HCEC 1CT (cell line): ENCODE data around the gene GHRL.

Experiments
- DNase-seq: peaks from one replicate; pipeline ENCODE4 v3.0.0-alpha.2; 2017

Gene GHRL

GRCh38 chr3:10294030-10294586 lies 1.4 kb upstream of the GHRL start:
- no peak for DNase-seq

DNA sequence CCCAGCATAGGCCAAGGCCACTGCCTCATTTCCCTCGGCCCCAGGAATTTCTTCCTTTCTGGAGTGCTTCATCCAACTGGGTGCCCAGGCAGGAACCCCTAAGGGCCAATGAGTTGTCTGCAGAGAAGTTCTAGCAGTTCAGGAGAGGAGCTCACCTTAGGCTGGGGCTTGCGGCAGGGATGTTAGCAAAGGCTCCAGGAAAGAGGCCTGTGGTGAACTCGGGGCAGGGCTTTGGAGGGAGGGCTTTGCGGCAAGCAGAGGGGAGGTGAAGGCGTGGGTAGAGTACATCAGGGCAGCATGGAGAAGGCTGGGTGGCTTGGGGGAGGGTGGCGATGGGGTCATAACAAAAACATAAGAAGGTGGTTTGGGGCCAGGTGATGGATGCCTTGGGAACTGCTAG lies 1.1 kb downstream of the GHRL start:
- DNase-seq: no peak

- no peak for DNase-seq
These were observed 2.1 kb downstream of the GHRL start for GRCh38 chr3:10290481-10291176.

DNA sequence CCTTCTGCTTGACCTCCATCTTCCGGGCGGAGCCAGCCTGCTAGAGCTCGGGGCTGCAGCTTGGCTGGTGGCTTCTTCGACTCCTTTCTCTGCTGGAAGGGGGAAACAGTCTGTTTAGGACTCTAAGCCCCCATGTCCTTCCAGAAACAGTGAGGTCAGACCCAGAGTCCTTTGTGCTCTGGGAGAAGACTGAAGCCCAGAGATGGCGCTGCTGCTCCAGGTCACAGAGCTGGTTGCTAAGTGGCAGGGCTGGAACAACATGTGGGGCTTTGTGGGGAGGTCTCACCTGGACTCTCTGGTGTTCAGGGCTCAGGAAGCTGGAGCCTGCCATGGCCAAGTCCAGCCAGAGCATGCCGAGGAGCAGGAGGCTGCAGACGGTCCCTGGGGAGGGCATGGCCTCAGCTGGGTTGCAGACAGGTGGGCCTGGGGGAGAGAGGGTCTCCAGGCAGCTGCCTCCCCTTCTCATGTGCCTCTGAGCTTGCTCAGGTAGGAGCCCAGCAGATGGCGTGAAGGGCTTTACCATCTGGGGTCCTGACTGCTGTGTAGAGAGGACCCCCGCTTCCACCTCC lies 2.9 kb downstream of the GHRL start:
- DNase-seq: no peak

DNA sequence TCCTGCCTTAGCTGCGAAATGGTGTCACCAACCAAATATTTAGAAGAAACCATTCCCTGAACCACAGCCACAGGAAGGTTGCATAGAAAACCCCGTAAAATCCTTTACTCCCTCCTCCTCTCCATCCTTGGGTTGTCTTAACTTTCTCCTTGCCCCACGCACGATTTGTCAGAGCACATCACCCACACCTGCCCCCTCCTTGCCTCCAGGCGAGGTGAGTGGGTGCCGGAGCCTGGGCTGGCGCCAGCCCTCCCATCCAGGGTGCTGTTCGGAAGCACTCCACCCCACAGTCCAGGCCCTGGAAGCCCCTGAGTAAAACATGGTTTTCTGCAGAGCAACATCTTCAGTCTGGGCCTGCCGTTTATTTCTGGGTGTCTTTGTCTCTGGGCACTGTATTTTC lies 3.7 kb downstream of the GHRL start:
- DNase-seq: no peak

GRCh38 chr3:10288575-10288960 lies 4.2 kb downstream of the GHRL start:
- DNase-seq: no peak

DNA sequence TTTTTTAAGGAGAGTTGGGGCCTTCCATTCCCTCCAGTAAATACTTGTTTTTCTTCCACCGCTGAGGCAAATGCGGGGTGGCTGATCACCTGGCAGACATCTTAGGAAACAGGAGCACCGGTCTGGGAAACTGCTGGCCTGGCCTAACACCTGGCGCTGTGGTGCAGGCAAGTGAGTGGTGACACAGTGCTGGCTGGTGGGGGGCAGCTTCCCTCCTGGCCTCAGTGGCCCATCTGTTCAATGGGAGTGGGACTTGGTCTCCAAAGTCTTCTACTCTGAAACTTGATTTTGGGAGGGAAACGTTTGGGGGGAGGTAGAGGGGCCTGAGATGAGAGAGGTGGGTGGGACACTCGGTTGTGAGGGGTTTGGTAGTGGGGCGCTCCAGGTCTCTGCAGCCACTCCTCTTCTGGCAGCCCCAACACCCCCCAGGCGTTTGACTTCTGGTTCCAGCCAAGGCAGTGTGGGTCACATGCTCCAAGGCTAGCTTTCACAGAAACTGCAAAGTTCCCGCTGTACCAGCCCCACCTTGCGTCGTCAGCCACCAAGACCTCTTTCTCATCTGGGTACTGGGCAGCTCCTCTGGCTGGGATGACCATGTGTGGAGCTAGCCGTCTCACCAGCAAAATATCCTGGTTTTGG lies 4.7 kb downstream of the GHRL start:
- DNase-seq: no peak

- DNase-seq: peak; percentile 53
These were observed 6.0 kb downstream of the GHRL start for GRCh38 chr3:10286596-10287295.

DNA sequence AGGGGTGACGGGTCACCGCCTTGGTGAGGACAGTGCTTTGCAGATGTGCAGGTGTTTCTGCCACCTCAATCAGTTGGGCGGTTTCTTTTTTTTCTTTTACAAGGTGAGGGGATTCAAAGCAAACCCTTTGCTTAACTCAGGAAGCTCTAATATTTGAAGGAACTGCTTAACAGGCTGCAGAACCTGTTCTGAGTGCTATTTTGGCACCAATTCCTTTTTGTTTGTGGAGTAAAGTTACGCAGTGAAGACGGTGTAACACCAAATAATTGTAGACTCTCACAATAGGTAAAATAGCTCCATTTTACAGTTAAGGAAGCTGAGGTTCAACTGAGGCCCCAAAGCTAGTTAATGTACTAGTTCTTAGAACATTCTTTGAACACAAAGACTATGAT lies 6.6 kb downstream of the GHRL start:
- DNase-seq: no peak

GRCh38 chr3:10285272-10286132 lies 7.2 kb downstream of the GHRL start:
- no peak for DNase-seq

GRCh38 chr3:10284496-10284895 lies 8.3 kb downstream of the GHRL start:
- no peak for DNase-seq

GRCh38 chr3:10283638-10284037 lies 9.1 kb downstream of the GHRL start:
- DNase-seq: no peak

GRCh38 chr3:10281951-10282350 lies 10.8 kb downstream of the GHRL start:
- no peak for DNase-seq

GRCh38 chr3:10280571-10280970 lies 12.2 kb downstream of the GHRL start:
- no peak for DNase-seq

GRCh38 chr3:10280177-10280529 lies 12.6 kb downstream of the GHRL start:
- no peak for DNase-seq

GRCh38 chr3:10279384-10280176 lies 13.2 kb downstream of the GHRL start:
- DNase-seq: no peak

DNA sequence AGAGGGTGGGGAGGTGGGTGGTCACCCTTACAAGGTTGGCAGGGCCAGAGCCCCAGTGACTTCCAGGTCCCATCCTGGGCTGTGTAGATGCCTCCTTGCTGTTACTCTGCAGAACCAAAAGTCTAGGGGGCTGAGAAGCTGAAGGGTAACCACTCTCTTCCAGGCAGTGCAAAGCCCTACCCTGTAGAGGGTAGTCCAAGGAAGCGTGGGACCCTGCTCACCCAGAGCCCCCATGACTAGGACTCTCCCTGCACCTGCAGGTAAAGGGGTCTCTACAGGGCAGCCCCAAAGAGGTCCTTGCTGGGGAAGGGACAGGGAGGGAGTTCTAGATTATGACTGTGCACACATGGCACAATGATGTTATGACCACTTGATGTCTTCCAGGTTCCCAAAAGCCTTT lies 14.2 kb downstream of the GHRL start:
- no peak for DNase-seq

DNA sequence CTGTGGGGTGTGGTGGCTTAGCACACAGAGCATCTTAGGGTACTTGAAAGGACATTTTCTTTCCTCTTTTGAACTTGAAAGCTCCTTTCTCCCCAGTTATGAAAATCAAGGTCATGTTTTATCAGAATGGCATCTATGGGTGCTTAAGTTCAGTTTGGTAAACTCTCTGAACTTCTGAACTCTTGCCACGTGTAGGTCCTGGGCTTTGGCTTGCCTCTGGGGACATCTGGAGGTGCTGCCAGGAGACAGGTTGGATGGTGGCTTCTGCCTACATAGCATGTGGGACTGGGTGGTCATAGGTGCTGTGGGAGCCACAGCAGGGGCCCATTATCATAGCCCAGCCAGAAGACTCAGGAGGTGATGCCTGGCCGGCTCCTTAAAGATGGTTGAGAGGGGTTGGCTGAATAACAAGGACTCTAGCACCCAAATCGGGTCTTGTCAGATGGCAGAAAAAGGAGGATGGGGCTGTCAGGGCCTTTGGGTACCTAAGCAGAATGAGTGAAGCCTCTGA lies 15.6 kb downstream of the GHRL start:
- no peak for DNase-seq

GRCh38 chr3:10274601-10275000 lies 18.1 kb downstream of the GHRL start:
- DNase-seq: no peak

- DNase-seq: no peak
These were observed 18.9 kb downstream of the GHRL start for GRCh38 chr3:10273702-10274305.

GRCh38 chr3:10272977-10273376 lies 19.8 kb downstream of the GHRL start:
- no peak for DNase-seq
